Panc1 (cell line): ENCODE measurements around the gene LGALS12. TPM values are rescaled to one million over a fixed set of nuclear protein-coding genes. Genes with fewer than 3 reads are reported as not detected.

ENCODE experiments used
- ATAC-seq: fragments of 200-7000 bp; cut with Tn5 transposase; 2 replicates; pipeline ENCODE4 v1.9.1; 2020; ENCODE audit warnings: mild to moderate bottlenecking, moderate library complexity
- BruUV-seq: library from RNA; stranded (reverse); fragments of 400-500 nt; replicated peaks from 2 replicates; lab custom pipeline; 2021; lab: Mats Ljungman, UMichigan
- CTCF ChIA-PET: fragments of 300-600 bp; sonication (Branson Sonifier 250); formaldehyde crosslinking; loops from one replicate; lab custom pipeline; 2022; ENCODE audit warnings: antibody characterized with exemption; lab: Charles Lee
- POLR2A ChIA-PET: fragments of 300-600 bp; sonication (Branson Sonifier 250); formaldehyde crosslinking; loops from one replicate; lab custom pipeline; 2022; ENCODE audit warnings: antibody characterized with exemption; lab: Charles Lee
- DNase-seq: peaks from one replicate; pipeline ENCODE4 v3.0.0-alpha.2; 2010; ENCODE audit warnings: low read depth, low spot score
- H3K27ac ChIP-seq: 2 replicates; pipeline ENCODE4 v1.5.1; 2011; ENCODE audit warnings: mild to moderate bottlenecking, low read length, inconsistent platforms
- H3K27me3 ChIP-seq: fragments of 200-500 bp; sonication (Bioruptor generic); 2 replicates; pipeline ENCODE4 v1.6.0; 2014; ENCODE audit warnings: low read length, inconsistent platforms; ENCODE audit not compliant: control insufficient read depth, insufficient read depth
- H3K36me3 ChIP-seq: fragments of 200-500 bp; sonication (Bioruptor generic); 2 replicates; pipeline ENCODE4 v1.5.1; 2014; ENCODE audit warnings: inconsistent platforms, mild to moderate bottlenecking, low read length, moderate library complexity; ENCODE audit not compliant: control insufficient read depth, insufficient read depth
- H3K4me1 ChIP-seq: 2 replicates; pipeline ENCODE4 v1.5.1; 2011; ENCODE audit warnings: inconsistent platforms, mild to moderate bottlenecking, low read length, moderate library complexity; ENCODE audit not compliant: control insufficient read depth, insufficient read depth
- H3K4me3 ChIP-seq, 2 experiments: 2 replicates each; pipeline ENCODE4 v1.5.1; 2011 to 2012; ENCODE audit warnings: low read depth in 2 of 2, low read length in 2 of 2, mild to moderate bottlenecking in 2 of 2, inconsistent platforms in 1 of 2, moderate library complexity in 1 of 2
- H3K9me3 ChIP-seq: fragments of 200-500 bp; sonication (Bioruptor generic); 2 replicates; pipeline ENCODE4 v1.5.1; 2014; ENCODE audit warnings: low read depth, mild to moderate bottlenecking, inconsistent platforms, low read length, moderate library complexity; ENCODE audit not compliant: control insufficient read depth, insufficient read depth
- POLR2AphosphoS5 ChIP-seq: IDR thresholded peaks from 2 replicates; pipeline ENCODE4 v1.6.1; 2012; ENCODE audit warnings: mild to moderate bottlenecking, low read depth, low read length, moderate library complexity
- SIN3A ChIP-seq: IDR thresholded peaks from 2 replicates; pipeline ENCODE4 v1.6.1; 2012; ENCODE audit warnings: low read depth, mild to moderate bottlenecking, low read length, moderate library complexity, borderline replicate concordance; ENCODE audit not compliant: insufficient read depth
- TCF7L2 ChIP-seq: IDR thresholded peaks from 2 replicates; pipeline ENCODE4 v1.6.1; 2011; ENCODE audit warnings: mild to moderate bottlenecking, low read depth, low read length, inconsistent platforms
- in situ Hi-C: cut with HindIII; loops from 2 replicates; pipeline ENCODE4 v1.10.0; 2016; ENCODE audit warnings: low sequenced_read_pairs, low pct_unique_long_range_greater_than_20kb
- intact Hi-C: fragments of 100-400 bp; cut with micrococcal nuclease; formaldehyde crosslinking; loops from one replicate; pipeline ENCODE4 v1.10.0; 2022; ENCODE audit not compliant: unreplicated experiment
- total RNA-seq: library from RNA; stranded (reverse); gene quantifications from one replicate; pipeline ENCODE4 v1.2.1, GENCODE V29; 2021; ENCODE audit not compliant: unreplicated experiment
- TF ChIP-seq, protein P1 (sequence below), 2 experiments: IDR thresholded peaks; 2 replicates each; pipeline ENCODE4 v1.6.1; 2011 to 2012; ENCODE audit warnings: low read depth in 2 of 2, control low read depth in 1 of 2, low read length in 1 of 2, mild to moderate bottlenecking in 1 of 2, moderate library complexity in 1 of 2; ENCODE audit not compliant: insufficient read depth in 1 of 2
- TF ChIP-seq, protein P2 (sequence below): fragments of 450-650 bp; IDR thresholded peaks from 2 replicates; pipeline ENCODE4 v1.5.1; 2017; ENCODE audit warnings: mild to moderate bottlenecking

LGALS12 gene
- total RNA-seq, 1 experiment from 2014 or later: not detected

DNA sequence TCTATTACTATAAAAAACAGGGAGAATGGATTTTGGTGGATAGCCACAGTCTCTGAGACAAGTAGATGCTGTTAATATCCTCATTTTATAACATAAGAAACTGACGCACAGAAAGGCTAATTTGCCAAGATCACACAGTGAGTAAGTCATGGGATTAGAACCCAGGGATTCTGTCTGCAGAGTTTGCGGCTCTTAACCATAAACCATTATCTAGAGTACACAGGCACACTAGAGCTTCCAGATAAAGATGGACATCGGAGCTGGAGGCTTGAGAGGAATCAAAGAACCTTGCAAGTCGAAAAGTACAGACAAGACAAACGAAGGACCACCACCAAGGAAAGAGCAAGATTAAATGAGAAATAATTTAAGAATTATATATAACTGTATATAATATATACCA, 11.3 kb downstream of the LGALS12 start:
- DNase-seq: no peak
- no peak for ATAC-seq
- Histone ChIP-seq H3K4me3 (no peak overlapping the region), H3K9me3 (no peaks in the 10 kb centered on the region), H3K4me1 (no peaks in the 10 kb centered on the region), H3K27me3 (no peaks in the 10 kb centered on the region; the same call in 1 of the 2 replicates), H3K36me3 (no peaks in the 10 kb centered on the region), H3K27ac (no peak overlapping the region)
- ChIA-PET CTCF (no interaction called here), POLR2A (no interaction called here)
- BruUV-seq: no TSS peak
- intact Hi-C loops (no loop called here), in situ Hi-C loops (no loop called here)
- TF ChIP-seq, protein P1, sequence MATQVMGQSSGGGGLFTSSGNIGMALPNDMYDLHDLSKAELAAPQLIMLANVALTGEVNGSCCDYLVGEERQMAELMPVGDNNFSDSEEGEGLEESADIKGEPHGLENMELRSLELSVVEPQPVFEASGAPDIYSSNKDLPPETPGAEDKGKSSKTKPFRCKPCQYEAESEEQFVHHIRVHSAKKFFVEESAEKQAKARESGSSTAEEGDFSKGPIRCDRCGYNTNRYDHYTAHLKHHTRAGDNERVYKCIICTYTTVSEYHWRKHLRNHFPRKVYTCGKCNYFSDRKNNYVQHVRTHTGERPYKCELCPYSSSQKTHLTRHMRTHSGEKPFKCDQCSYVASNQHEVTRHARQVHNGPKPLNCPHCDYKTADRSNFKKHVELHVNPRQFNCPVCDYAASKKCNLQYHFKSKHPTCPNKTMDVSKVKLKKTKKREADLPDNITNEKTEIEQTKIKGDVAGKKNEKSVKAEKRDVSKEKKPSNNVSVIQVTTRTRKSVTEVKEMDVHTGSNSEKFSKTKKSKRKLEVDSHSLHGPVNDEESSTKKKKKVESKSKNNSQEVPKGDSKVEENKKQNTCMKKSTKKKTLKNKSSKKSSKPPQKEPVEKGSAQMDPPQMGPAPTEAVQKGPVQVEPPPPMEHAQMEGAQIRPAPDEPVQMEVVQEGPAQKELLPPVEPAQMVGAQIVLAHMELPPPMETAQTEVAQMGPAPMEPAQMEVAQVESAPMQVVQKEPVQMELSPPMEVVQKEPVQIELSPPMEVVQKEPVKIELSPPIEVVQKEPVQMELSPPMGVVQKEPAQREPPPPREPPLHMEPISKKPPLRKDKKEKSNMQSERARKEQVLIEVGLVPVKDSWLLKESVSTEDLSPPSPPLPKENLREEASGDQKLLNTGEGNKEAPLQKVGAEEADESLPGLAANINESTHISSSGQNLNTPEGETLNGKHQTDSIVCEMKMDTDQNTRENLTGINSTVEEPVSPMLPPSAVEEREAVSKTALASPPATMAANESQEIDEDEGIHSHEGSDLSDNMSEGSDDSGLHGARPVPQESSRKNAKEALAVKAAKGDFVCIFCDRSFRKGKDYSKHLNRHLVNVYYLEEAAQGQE (IDR thresholded peaks at IDR 0.05; ENCODE audit: insufficient read depth in 1 of 2, low read depth in 2 of 2, low read length in 1 of 2): no peak
- TF ChIP-seq, protein P2, sequence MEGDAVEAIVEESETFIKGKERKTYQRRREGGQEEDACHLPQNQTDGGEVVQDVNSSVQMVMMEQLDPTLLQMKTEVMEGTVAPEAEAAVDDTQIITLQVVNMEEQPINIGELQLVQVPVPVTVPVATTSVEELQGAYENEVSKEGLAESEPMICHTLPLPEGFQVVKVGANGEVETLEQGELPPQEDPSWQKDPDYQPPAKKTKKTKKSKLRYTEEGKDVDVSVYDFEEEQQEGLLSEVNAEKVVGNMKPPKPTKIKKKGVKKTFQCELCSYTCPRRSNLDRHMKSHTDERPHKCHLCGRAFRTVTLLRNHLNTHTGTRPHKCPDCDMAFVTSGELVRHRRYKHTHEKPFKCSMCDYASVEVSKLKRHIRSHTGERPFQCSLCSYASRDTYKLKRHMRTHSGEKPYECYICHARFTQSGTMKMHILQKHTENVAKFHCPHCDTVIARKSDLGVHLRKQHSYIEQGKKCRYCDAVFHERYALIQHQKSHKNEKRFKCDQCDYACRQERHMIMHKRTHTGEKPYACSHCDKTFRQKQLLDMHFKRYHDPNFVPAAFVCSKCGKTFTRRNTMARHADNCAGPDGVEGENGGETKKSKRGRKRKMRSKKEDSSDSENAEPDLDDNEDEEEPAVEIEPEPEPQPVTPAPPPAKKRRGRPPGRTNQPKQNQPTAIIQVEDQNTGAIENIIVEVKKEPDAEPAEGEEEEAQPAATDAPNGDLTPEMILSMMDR: no peak
- TF ChIP-seq SIN3A (no peak), TCF7L2 (no peak), POLR2AphosphoS5 (no peak)

DNA sequence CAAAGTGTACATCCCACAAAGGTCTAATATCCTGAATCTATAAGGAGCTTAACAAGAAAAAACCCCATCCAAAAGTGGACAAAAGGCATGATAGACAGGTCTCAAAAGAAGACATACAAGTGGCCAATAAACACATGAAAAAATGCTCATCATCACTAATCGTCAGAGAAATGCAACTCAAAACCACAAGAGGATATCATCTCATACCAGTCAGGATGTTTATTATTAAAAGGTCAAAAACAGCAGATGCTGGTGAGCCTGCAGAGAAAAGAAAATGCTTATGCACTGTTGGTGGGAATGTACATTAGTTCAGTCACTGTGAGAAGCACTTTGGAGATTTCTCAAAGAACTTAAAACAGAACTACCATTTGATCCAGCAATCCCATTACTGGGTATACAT, 12.7 kb downstream of the LGALS12 start:
- in situ Hi-C loops (no loop called here), intact Hi-C loops (no loop called here)
- no peak for TF ChIP-seq TCF7L2
- no peak for TF ChIP-seq SIN3A
- TF ChIP-seq POLR2AphosphoS5: no peak
- TF ChIP-seq, protein P1 (IDR thresholded peaks at IDR 0.05; ENCODE audit: insufficient read depth in 1 of 2, low read depth in 2 of 2, low read length in 1 of 2): no peak
- TF ChIP-seq, protein P2: no peak
- ChIA-PET CTCF (no interaction called here), POLR2A (no interaction called here)
- ATAC-seq (no peak), DNase-seq (no peak)
- Histone ChIP-seq H3K36me3 (no peaks in the 10 kb centered on the region), H3K27ac (no peak overlapping the region), H3K9me3 (no peaks in the 10 kb centered on the region; the same call in 1 of the 2 replicates), H3K4me1 (no peaks in the 10 kb centered on the region), H3K4me3 (no peak overlapping the region), H3K27me3 (peaks cover 2% of the 10 kb centered on the region; the same call in 1 of the 2 replicates)
- BruUV-seq: no TSS peak
